Heart left ventricle (tissue), 16 donors: Measurements from ENCODE around the gene NEURL4. TPM values are rescaled to one million over a fixed set of nuclear protein-coding genes. Genes with fewer than 3 reads are reported as not detected.
A peak's percentile ranks its signal among the peaks of the same experiment; 100 is the strongest.

ENCODE experiments used
- ATAC-seq, 4 donors: fragments of 200-7000 bp; cut with Tn5 transposase; one replicate each; pipeline ENCODE4 v1.9.1; 2020 to 2022; ENCODE audit warnings: moderate library complexity in 4 of 4, mild to moderate bottlenecking in 3 of 4, moderate number of reproducible peaks in 1 of 4
- DNase-seq, 5 donors: peaks; one replicate each; pipeline ENCODE4 v3.0.0-alpha.2; 2020
- H3K27ac ChIP-seq, 12 donors: fragments of 200-600 bp; sonication (generic) in 4 of 12; one replicate each; pipeline versions ENCODE4 v1.5.0 to v1.8.0; 2016 to 2022; ENCODE audit warnings: mild to moderate bottlenecking in 2 of 12
- H3K27me3 ChIP-seq, 9 donors: fragments of 200-600 bp; sonication (generic) in 2 of 9; one replicate each; pipeline versions ENCODE4 v1.5.1 to v1.8.0; 2016 to 2022; ENCODE audit warnings: mild to moderate bottlenecking in 3 of 9
- H3K36me3 ChIP-seq, 9 donors: fragments of 200-600 bp; sonication (generic) in 2 of 9; one replicate each; pipeline versions ENCODE4 v1.5.0 to v1.8.0; 2018 to 2022; ENCODE audit warnings: mild to moderate bottlenecking in 2 of 9
- H3K4me1 ChIP-seq, 12 donors: fragments of 200-600 bp; sonication (generic) in 4 of 12; one replicate each; pipeline versions ENCODE4 v1.5.0 to v1.8.0; 2016 to 2022; ENCODE audit warnings: mild to moderate bottlenecking in 3 of 12
- H3K4me3 ChIP-seq, 12 donors: fragments of 200-600 bp; sonication (generic) in 4 of 12; one replicate each; pipeline versions ENCODE4 v1.5.0 to v1.8.0; 2017 to 2022; ENCODE audit warnings: mild to moderate bottlenecking in 9 of 12, moderate library complexity in 4 of 12
- H3K9me3 ChIP-seq, 12 donors: fragments of 200-600 bp; sonication (generic) in 4 of 12; one replicate each; pipeline versions ENCODE4 v1.5.0 to v1.8.0; 2016 to 2022; ENCODE audit warnings: mild to moderate bottlenecking in 1 of 12
- POLR2A ChIP-seq, 2 donors: fragments of 450-650 bp; IDR thresholded peaks; one replicate each; pipeline ENCODE4 v1.6.1; 2017; ENCODE audit warnings: antibody characterized with exemption in 2 of 2, mild to moderate bottlenecking in 2 of 2, moderate library complexity in 2 of 2
- WGBS, 4 donors: extraction: QIAGEN DNeasy Blood & Tissue Kit in 2 of 4; methylation state at CpG; one replicate each; pipeline versions ENCODE4 v1.1.5 to v1.1.7; 2013 to 2018; 5-methylcytosine and 5-hydroxymethylcytosine counted together
- intact Hi-C, 10 donors: fragments of 100-400 bp; cut with DNase I; formaldehyde crosslinking; loops; one replicate each; pipeline versions ENCODE4 v1.11.1 to v1.14.2; 2022
- polyA plus RNA-seq, 2 donors: library from polyadenylated mRNA; stranded (reverse); fragments of 200-250 nt; gene quantifications; one replicate each; pipeline ENCODE4 v1.2.3, GENCODE V29; 2013
- total RNA-seq, 9 donors: library from RNA; depleted of rRNA in 2 of 9; stranded (reverse); fragments of >200 nt in 2 of 9; fragmentation: NEBNext Ultra II Directional in 3 of 9; extraction: Animal tissue kit (Norgen Biotek cat#: 25700) in 3 of 9; gene quantifications; one replicate each; pipeline versions ENCODE4 v1.1.0 to v1.2.4, GENCODE V29; 2016 to 2023
- TF ChIP-seq, protein P1 (sequence below), 12 donors: fragments of 200-600 bp; sonication (generic) in 4 of 12; IDR thresholded peaks; one replicate each; pipeline versions ENCODE4 v1.5.0 to v1.8.0; 2018 to 2022; ENCODE audit warnings: antibody characterized with exemption in 12 of 12, mild to moderate bottlenecking in 5 of 12
- donor health status: ischemic (EF 13 %, LVEDD 7.1; RV severe dilation, severe dysfunction).
- donor health status: healthy with polysubstance abuse.
- donor health status: DM: no; HTN: yes; CAD: no.
- donor health status: DM: no; HTN: no; CAD: no.
- donor health status: ischemic (EF 25% LVEDD 6.9; RV normal size, moderate dysfunction).
- donor health status: ischemic (EF 25% LVEDD 5.7; RV mildly dilated, moderate dysfunction).
- donor health status: healthy.
- donor health status: DM: yes; HTN: yes; CAD: no.
- donor health status: ischemic (EF 35%, LVEDD 5.7; RV mildly dilated, moderate dysfunction).
- donor health status: nonischemic (EF 11% LVEDD 7.7; RV severe dilation, severe dysfunction).
- donor health status: DM: yes; HTN: yes; CAD: no.
- donor health status: PGD.
- donor health status: ischemic (EF 29% LVEDD 5.4; RV normal size, mild dysfunction).
- donor health status: nonischemic (EF 23%, LVEDD 6.1; RV moderate dilation, normal function).

NEURL4 gene
- total and polyA plus RNA-seq, 11 donors: 13.6 to 39.2 (median 27.6) TPM

DNA sequence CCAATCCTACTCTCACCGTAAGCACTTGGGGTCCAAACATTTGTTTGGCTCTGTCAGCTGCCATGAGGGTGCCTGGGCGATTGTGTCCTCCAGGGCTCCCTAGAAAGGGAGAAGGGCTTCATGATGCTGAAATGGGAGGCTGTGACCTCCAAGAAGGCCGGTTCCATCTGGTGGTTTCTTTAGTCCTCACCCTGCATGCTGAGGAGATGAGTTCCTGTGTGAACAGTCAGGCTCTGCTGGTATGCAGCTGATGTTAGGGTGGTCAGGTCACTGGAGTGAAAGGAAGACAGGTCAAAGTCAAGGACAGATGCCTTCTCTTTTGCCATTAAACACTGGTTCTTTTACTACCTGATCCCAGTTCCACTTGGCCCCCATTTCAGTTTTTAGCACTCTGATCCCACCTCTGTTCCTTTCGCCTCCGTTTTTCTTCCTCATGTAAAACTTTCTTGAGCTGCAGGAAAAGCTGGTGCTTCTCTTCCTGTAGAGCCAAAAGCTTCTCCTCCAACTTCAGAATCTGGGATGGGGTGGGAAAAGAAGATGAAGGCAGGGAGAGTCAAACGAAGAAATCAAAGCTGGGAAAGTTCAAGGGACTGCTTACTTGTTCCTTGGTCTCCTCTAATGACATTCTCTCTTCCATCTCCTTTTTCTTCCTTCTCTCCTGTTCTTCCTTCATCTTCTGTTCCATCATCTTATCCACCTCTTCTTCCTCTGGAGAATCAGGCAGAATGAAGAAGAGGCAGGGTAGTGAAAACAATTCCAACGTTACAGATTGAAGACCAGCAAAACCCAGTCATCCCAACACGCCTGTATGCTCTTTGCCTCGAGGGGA lies 15.0 kb downstream of the NEURL4 start:
- no peak for TF ChIP-seq POLR2A (IDR thresholded peaks at IDR 0.05)
- TF ChIP-seq, protein P1, sequence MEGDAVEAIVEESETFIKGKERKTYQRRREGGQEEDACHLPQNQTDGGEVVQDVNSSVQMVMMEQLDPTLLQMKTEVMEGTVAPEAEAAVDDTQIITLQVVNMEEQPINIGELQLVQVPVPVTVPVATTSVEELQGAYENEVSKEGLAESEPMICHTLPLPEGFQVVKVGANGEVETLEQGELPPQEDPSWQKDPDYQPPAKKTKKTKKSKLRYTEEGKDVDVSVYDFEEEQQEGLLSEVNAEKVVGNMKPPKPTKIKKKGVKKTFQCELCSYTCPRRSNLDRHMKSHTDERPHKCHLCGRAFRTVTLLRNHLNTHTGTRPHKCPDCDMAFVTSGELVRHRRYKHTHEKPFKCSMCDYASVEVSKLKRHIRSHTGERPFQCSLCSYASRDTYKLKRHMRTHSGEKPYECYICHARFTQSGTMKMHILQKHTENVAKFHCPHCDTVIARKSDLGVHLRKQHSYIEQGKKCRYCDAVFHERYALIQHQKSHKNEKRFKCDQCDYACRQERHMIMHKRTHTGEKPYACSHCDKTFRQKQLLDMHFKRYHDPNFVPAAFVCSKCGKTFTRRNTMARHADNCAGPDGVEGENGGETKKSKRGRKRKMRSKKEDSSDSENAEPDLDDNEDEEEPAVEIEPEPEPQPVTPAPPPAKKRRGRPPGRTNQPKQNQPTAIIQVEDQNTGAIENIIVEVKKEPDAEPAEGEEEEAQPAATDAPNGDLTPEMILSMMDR (IDR thresholded peaks at IDR 0.05): no peak
- Histone ChIP-seq H3K27me3 (no peaks in the 10 kb centered on the region), H3K4me1 (peaks cover 7 to 59% (median 44%) of the 10 kb centered on the region in 12 donors), H3K4me3 (peak overlapping the region; percentile 76 to 98 (median 92)), H3K9me3 (no peaks in the 10 kb centered on the region), H3K36me3 (peaks cover 3 to 84% (median 79%) of the 10 kb centered on the region in 9 donors), H3K27ac (peak overlapping the region in 11 of 12 donors; percentile 90 to 99 (median 97))
- ATAC-seq: no peak
- intact Hi-C loops: no loop called here
- 46 to 50% (median 46%) methylated on average over 9 of the region's 9 CpGs for WGBS, 4 donors
- no peak for DNase-seq

- no peak for ATAC-seq
- Histone ChIP-seq H3K4me3 (peak overlapping the region in 1 of 12 donors; percentile 83), H3K27ac (peak overlapping the region in 5 of 12 donors; percentile 0 to 98 (median 20)), H3K9me3 (no peaks in the 10 kb centered on the region), H3K27me3 (no peaks in the 10 kb centered on the region), H3K4me1 (peaks cover 7 to 65% (median 50%) of the 10 kb centered on the region in 12 donors), H3K36me3 (peaks cover 3 to 76% (median 71%) of the 10 kb centered on the region in 9 donors)
- WGBS, 4 donors: 87 to 90% (median 89%) methylated on average over 7 of the region's 7 CpGs
- intact Hi-C loops: no loop called here
- DNase-seq: no peak
- no peak for TF ChIP-seq POLR2A (IDR thresholded peaks at IDR 0.05)
- TF ChIP-seq, protein P1 (IDR thresholded peaks at IDR 0.05): peak in 2 of 12 donors; percentile 11 to 15
These were observed 15.8 kb downstream of the NEURL4 start for GRCh38 chr17:7313088-7313889.

GRCh38 chr17:7312432-7313087 lies 16.6 kb downstream of the NEURL4 start:
- DNase-seq (no peak), ATAC-seq (no peak)
- H3K27ac ChIP-seq: peak overlapping the region in 1 of 12 donors; percentile 98
- WGBS, 4 donors: 71 to 78% (median 73%) methylated on average over 7 of the region's 7 CpGs
- no peak overlapping the region for H3K4me3 ChIP-seq
- TF ChIP-seq POLR2A (IDR thresholded peaks at IDR 0.05): no peak
- TF ChIP-seq, protein P1 (IDR thresholded peaks at IDR 0.05): no peak
- H3K36me3 ChIP-seq: peaks cover 3 to 69% (median 63%) of the 10 kb centered on the region in 9 donors
- H3K4me1 ChIP-seq: peaks cover 7 to 69% (median 51%) of the 10 kb centered on the region in 12 donors
- intact Hi-C loops: no loop called here
- no peaks in the 10 kb centered on the region for H3K27me3 ChIP-seq
- no peaks in the 10 kb centered on the region for H3K9me3 ChIP-seq
